NCI-H1436 treated with DMSO at 0.1 percent for 48 hours (cell line): ENCODE results near the gene TGFBR2.

Experiments
- DNase-seq: peaks from one replicate; lab custom pipeline; 2025; lab: John Stamatoyannopoulos, UW

The TGFBR2 gene

GRCh38 chr3:30719536-30719935 is 113.1 kb downstream of the TGFBR2 start:
- DNase-seq: no peak

- no peak for DNase-seq
These were observed 114.3 kb downstream of the TGFBR2 start for GRCh38 chr3:30720586-30721313.

GRCh38 chr3:30721314-30721634 is 114.9 kb downstream of the TGFBR2 start:
- no peak for DNase-seq

GRCh38 chr3:30723211-30723610 is 116.8 kb downstream of the TGFBR2 start:
- no peak for DNase-seq

GRCh38 chr3:30724863-30725262 is 118.5 kb downstream of the TGFBR2 start:
- no peak for DNase-seq

- no peak for DNase-seq
These were observed 121.7 kb downstream of the TGFBR2 start for GRCh38 chr3:30728143-30728542.

GRCh38 chr3:30729512-30729911 is 123.1 kb downstream of the TGFBR2 start:
- no peak for DNase-seq

GRCh38 chr3:30729936-30730335 is 123.5 kb downstream of the TGFBR2 start:
- no peak for DNase-seq

- no peak for DNase-seq
These were observed 124.6 kb downstream of the TGFBR2 start for GRCh38 chr3:30730967-30731366.

- DNase-seq: no peak
These were observed 126.8 kb downstream of the TGFBR2 start for GRCh38 chr3:30733209-30733608.

- no peak for DNase-seq
These were observed 127.3 kb downstream of the TGFBR2 start for GRCh38 chr3:30733696-30734095.

- no peak for DNase-seq
These were observed 131.5 kb downstream of the TGFBR2 start for GRCh38 chr3:30737743-30738499.

GRCh38 chr3:30738605-30739004 is 132.2 kb downstream of the TGFBR2 start:
- no peak for DNase-seq

GRCh38 chr3:30741889-30742288 is 135.5 kb downstream of the TGFBR2 start:
- no peak for DNase-seq

- no peak for DNase-seq
These were observed 136.6 kb downstream of the TGFBR2 start for GRCh38 chr3:30742796-30743619.
